HT-29 (cell line): ENCODE data around the gene DIPK1C. TPM values are rescaled to one million over a fixed set of nuclear protein-coding genes. Genes with fewer than 3 reads are reported as not detected.

Source experiments
- DNase-seq: peaks from one replicate; pipeline ENCODE4 v3.0.0-alpha.2; 2015; ENCODE audit warnings: low spot score
- total RNA-seq: library from RNA; depleted of rRNA; stranded (reverse); fragments of >200 nt; shearing (Covaris generic); gene quantifications from 2 replicates; pipeline ENCODE4 v1.2.3, GENCODE V29; 2014

DIPK1C gene
- total RNA-seq, 1 experiment from 2014 or later = not detected

GRCh38 chr18:74420481-74420880 lies 36.6 kb downstream of the DIPK1C start:
- DNase-seq = no peak

- DNase-seq = no peak
These were observed 37.3 kb downstream of the DIPK1C start for GRCh38 chr18:74419761-74420160.

GRCh38 chr18:74418023-74418422 lies 39.1 kb downstream of the DIPK1C start:
- no peak for DNase-seq

GRCh38 chr18:74416124-74416523 lies 41.0 kb downstream of the DIPK1C start:
- no peak for DNase-seq

- no peak for DNase-seq
These were observed 42.1 kb downstream of the DIPK1C start for GRCh38 chr18:74414953-74415515.

DNA sequence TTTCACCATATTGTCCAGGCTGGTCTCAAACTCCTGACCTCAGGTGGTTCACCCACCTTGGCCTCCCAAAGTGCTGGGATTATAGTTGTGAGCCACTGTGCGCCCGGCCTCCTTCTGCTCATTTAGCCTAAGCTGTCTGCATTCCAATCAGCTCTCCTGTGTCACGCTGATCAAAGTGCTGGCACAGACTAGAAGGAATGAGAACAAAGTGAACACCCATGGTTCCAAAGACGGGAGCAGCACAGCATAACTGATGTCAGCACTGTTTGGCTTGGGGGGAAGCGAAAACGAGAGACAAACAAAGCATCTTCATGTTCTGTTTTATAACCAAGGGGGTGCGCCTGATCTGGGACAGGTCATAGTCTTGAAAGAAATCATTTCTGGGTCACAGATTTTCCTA lies 43.3 kb downstream of the DIPK1C start:
- no peak for DNase-seq

- no peak for DNase-seq
These were observed 44.8 kb downstream of the DIPK1C start for GRCh38 chr18:74412116-74412880.

GRCh38 chr18:74411475-74411874 lies 45.6 kb downstream of the DIPK1C start:
- DNase-seq = no peak

DNA sequence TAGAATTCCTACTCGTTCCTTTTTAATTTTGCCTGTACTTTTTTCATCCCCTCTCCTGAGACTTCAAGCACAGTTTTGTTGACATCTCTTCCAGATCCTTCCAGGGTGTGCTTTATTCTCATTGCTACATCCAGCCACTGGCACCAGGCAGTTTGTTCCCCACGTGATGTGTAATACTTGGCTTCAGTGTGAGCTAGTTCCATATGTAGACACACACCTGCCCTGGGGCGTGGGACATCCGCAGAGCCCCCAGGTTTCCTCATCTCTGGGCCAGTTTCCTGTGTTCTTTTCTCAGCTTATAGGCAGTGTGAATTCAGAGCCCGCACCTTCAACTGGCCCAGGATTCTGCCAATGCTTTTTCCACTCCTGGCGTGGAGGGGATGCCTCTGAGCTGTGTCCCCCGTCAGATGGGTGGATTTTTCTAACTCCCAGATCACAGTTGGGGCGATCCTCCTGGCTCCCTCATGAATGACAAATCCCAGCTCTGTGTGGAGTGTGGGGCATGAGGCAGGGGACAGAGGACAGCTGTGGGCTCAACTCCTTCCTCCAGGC lies 46.6 kb downstream of the DIPK1C start:
- no peak for DNase-seq

DNA sequence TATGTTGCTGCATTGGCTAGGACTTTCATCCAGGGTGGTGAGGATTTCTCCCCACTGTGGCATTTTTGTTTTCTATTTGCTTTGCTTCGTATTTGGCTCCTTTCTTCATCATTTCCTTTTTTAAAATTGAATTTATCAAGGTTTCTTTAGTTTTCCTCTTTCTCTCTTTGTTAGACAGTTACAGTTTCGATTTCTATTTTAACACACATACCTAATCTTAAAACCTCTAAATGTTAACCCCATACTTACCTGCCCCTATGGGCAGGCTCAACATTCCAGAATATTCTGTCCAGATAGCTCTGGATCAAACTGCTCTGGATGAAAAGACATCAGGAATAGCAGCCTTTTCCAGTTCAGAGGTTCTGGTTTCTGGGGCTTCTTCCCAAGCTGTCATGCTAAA lies 49.2 kb downstream of the DIPK1C start:
- DNase-seq = no peak

DNA sequence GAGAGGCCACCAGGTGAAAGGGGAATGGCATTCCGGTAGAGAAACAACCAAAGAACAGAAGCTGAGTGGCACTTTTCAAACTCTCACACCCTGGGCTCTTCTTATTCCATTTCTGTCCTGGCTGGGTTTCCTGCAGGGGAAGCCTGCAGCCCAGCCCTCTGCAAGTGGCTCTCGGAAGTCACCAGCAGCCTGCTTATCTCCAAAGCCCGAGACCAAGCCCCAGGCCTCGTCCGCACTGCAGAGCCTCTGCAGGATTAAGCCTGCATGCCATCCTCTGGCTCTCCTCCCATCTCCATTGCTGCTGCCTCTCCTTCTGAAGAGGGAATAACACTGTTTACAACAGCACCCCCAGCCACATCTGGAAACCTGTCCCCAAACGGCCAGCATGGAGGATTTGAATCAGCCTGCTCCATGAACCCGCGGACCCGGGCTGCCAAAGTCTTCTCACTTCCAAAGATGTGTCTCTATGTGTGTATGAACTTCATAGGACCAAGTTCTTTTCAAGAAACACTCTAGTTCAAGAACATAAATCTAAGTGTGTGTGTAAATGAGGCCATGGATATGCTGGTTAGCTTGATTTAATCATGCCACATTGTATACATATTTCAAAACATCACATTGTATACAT lies 54.2 kb downstream of the DIPK1C start:
- no peak for DNase-seq

DNA sequence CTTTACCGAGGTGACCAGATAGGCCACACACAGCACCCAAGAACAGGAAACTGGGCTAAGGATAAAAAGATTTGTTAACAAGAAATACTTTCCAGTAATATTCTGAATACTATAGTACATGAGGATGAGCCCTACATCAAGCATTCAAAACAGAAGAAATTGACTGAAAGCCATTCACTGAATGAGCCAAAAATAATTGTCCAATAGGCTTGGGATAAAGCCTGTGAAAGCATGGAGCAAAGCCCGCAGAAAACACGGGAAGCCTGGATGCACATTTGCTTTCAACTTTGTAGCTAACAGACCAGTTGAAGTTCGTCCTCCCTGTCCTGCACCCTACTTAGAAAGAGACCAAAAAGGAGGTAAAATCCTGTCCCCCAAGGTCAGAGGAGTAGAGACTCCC lies 56.3 kb downstream of the DIPK1C start:
- DNase-seq = no peak

DNA sequence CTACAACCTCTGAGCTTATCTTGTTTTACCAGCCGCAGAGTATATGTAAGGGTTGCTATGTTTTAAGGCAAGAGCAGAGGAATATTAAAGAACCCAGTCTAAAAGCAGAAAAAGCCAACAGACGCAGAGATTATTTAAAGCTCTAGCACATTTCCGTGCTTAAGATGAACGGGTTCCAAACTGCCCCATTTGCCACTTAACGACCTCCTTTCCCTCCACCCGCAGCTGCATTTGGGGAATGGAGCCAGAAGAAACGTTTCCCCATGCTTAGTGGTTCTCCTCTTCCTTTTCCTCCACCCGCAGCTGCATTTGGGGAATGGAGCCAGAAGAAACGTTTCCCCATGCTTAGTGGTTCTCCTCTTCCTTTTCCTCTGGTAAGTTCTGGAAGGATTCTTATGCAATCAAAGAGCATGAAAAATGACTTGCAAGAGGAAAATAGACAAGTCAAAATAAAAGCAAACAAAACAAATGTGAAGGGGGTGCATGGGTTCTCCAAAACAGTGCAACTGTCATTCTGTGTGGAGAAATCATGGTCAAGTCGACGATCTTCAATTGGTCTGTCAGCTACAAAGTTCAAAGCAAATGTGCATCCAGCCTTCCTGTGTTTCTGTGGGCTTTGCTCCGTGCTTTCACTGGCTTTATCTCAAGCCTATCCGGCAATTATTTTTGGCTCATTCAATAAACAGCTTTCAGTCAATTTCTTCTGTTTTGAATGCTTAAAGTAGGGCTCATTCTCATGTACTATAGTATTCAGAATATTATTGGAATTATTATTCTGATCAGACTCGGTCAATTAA lies 57.8 kb downstream of the DIPK1C start:
- DNase-seq = no peak

DNA sequence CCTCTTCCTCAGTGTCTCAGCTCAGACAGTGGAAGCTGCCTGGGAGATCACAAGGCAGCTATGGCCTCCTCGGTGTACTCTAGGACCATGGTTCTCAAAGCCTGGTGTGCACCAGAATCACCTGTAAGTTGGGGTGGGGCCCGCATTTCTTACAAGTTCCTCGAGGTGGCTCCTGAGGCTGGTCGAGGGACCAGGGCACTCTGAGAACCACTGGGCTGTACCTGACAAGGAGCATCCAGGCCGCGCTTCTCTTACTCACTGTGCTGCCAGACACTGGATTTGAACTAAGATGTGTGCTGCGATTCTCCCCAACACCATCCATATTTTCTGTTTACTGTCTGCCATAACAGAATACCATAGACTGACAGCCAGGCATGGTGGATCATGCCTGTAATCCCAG lies 59.5 kb downstream of the DIPK1C start:
- peak; percentile 22 for DNase-seq

DNA sequence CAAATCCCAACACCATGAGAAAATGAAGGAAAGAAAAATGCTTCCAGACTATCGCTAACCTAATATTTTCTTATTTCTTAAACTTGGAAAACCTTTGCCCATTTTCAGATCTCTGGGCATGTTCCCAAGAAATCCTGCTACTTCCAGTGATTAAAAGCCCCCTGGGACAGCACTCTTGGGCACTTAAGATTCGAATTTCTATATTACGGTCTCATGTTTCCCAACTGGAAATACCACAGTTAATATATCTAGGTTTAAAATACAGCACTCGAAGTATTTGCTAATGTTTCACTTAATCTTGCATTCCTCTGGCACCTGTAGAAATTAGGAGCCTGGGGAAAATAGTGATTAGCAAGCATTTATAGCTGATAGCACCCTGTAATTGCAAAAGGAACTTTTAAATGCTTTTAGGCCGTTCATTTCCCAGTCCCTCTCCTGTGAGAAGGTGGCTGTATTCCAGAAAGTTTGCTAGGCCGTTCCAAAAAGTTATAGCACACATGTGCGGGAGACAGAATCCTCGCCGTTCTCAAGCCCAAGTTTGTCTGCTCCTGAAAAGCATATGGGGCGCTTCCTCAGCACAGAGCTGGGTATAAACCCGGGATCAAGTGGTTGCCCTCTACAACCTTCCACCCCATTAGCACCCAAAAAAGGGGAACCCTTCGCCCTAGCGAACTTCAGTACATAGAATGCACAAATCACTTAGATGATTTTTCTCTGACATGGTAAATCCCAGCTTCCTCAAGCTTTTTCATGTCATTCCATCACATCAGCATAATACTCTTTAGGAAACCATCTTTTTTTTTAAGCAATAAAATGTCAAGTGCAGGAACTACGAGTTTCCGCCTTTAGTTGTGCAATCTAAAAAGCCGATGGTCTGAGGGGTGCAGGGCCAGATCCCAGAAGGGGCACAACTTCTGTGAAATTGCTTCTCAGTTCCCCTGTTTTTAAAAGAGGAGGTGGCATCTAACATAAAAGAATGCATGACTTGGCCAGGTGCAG lies 60.6 kb downstream of the DIPK1C start:
- DNase-seq = no peak

DNA sequence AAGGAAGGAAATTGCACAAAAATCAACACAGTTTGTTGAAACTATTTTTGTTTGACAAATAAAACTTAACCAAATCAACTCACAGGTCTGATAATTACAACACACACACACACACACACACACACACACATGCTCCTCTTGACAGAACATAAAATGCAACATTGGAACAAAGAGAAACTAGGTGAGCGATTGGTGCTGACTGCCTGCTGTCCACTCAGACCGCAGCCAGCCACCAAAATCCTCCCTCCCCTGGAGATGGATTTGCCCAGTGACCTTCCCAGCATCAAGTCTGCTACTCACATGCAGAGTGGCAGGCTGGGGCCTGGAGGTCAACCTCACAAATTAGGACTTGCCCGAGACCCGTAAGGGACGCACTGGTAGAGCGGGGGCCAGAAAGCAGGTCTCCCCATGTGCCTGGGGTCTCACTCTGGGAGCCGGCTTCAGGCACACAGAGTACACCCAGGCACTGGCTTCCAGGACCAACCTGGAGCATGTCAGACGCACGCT lies 61.4 kb downstream of the DIPK1C start:
- DNase-seq = no peak

- DNase-seq = no peak
These were observed 62.1 kb downstream of the DIPK1C start for GRCh38 chr18:74395006-74395405.

GRCh38 chr18:74392323-74392722 lies 64.8 kb downstream of the DIPK1C start:
- no peak for DNase-seq

GRCh38 chr18:74390900-74391299 lies 66.2 kb downstream of the DIPK1C start:
- no peak for DNase-seq

- no peak for DNase-seq
These were observed 67.1 kb downstream of the DIPK1C start for GRCh38 chr18:74389991-74390390.
